KG1 (cell line): ENCODE data around the gene SLK.

Experiments
- DNase-seq: peaks from one replicate; lab custom pipeline; 2025; lab: John Stamatoyannopoulos, UW

Gene SLK

DNA sequence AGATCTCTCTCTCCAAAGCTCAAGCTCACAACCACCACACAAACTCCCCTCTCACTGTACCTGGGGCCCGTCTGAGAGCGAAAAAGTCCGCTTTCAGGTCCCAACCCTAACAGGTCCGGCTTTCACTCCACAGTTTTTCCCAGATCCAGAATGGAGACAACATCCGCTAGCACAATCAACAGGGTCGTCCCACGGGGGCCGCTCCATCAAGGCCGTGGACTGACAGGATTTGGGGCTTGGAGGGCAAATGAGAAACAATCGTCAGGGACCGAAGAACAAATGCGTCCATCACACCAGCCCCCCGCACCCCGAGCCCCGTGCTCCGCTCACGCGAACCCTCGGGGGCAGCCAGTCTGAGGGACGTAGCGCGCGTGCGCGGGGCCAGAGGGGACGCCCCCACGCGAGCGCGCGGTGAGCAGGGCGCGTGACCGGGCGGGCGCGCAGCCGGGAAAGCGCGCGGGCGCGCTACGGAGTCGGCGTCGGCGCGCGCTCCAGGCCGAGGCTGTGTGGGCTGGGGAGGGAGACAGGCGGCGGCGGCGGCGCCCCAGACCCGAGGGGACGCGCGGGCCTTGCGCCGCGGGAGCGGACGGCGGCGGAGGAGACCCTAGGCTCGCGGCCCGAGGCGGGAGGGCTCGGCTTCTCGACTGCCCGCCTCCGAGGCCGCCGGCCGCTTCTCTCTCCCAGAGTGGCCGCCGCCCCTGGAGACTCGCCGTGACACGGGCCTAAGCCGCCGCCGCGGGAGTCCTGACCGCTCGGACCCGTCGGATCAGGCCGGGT is at the start of gene SLK:
Gene SLK (plus strand): TSS at position 470 of the 777 bp plus-strand sequence. CDS start 606 bp downstream, outside the sequence.
- peak; percentile 81 for DNase-seq

- no peak for DNase-seq
Measured at GRCh38 chr10:103917302-103918052, 49.5 kb upstream of the SLK start.

DNA sequence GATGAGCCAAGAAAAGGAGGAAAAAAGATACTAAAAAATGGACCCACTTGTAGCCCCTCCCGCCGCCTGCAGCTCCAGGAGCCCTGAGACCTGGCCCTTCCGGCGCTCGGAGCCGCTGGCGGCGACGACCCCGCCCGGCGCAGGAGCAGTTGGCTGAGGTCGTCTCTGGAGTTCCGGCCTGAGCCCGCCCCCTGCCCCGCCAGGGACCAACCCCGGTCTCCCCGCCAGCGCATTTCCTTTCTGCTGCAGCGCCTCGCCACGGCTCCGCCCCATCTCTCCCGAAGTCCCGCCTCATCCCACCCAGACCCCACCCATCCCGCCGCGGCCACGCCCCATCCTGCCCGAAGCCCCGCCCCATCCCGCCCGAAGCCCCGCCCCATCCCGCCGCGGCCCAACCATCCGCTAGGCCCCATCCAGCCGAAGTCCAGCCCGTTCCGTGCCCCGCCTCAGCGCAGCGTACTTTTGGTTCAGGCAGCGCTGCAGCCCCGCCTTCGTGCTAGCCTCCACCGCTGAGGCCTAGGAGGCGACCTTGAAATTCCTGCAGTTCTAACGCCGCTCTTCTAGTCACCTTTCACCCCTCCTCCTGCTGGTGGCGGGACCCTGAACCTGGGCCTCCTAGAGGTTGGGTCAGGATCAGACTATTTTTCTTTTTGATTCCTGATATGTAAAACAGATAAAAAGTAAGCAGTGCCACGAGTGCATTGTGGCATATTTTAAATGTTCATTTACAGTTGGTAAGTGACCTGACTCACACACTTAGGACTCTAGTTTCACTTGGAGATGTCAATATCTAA is 48.7 kb upstream of the SLK start, which contains the start of gene STN1:
Gene STN1 (minus strand): TSS at position 132 of the 794 bp plus-strand sequence. CDS start 590 bp downstream, outside the sequence.
- DNase-seq: peak; percentile 92

GRCh38 chr10:103919648-103920025 is 47.3 kb upstream of the SLK start:
- no peak for DNase-seq

- DNase-seq: no peak
Measured at GRCh38 chr10:103921248-103921647, 45.7 kb upstream of the SLK start.

DNA sequence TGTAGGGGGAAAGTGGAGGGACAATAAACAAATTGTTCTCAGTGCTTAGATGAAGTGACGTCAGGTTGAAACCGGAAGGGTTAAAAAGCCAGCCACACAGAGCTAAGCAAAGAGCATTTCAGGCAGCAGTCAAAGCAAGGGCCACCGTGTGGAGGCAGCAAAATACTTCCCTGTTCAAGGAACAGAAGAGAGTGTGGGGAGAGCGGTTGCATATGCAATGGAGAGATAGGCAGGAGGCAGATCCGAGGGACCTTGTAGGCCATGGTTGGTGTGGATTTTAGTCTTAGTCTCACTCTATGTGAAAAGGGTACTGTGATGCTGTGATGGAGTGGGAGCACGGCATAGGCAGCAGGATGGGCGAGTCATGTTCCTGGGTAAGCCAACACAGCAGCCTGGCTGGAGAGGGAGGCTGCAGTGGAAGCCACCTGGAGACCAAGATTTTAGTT is 45.2 kb upstream of the SLK start:
- DNase-seq: no peak

GRCh38 chr10:103922659-103923058 is 44.3 kb upstream of the SLK start:
- no peak for DNase-seq

DNA sequence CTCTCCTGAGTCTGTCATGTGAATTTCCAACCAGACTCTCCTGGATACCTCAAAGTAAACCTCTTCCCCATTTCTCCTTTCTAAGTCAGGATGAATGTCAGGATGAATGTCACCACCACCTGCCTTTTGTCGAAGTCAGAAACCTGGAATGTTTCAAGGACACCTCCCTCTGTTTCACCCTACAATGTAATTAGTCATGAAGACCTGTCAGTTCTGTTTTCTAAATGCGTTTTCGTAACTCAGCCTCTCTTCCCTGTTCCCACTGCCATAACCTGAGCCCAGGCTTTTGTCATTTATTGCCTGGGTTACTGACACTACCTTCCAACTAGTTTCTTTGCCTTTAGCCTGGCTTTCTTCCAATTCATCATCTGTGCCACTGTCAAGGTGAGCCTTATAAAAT is 43.4 kb upstream of the SLK start:
- no peak for DNase-seq

DNA sequence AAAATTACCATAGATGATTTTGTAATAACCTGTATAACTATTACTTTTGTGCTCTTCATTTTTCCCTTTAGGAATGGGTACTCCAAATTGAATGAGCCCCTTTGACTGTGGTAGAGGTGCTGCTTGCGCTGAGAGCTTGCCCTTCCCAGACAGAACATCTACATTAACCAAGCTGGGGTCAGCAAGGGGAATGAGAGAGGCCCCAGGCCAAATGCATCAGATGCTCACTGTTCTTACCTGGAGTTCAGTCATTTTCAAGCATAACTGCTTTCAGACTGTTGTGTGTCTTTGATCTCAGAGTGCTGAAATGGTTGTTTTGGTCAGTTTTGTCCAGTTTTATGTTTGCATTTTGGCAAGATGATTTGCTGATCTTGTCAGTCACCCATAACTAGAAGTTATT is 41.3 kb upstream of the SLK start:
- DNase-seq: no peak

DNA sequence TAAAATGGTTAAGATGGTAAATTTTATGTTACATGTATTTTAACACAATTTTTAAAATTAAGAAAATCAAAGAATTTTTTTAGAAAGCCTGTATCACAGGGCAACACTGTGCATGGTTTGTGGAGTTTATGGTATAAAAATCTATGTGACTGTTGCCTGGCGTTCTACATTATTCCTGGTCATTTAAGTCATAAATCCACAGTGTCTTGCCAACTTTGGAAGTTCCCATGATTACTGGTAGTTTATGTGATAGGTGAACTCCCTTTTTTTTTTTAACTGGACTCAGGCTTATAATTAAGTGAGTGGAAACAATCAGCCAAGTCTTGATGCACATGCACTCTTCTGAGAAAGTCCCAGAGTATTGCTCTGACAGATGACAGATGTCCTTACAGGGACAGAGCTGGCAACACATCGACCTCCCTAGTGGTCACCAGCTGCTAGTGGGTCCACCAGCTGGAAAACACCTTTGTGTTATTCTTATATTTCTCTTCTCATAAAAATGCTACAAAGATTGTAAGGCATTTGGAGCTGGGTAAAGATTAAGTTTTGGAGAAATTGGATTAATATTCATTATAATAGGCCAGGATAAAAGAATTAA is 40.1 kb upstream of the SLK start:
- no peak for DNase-seq

DNA sequence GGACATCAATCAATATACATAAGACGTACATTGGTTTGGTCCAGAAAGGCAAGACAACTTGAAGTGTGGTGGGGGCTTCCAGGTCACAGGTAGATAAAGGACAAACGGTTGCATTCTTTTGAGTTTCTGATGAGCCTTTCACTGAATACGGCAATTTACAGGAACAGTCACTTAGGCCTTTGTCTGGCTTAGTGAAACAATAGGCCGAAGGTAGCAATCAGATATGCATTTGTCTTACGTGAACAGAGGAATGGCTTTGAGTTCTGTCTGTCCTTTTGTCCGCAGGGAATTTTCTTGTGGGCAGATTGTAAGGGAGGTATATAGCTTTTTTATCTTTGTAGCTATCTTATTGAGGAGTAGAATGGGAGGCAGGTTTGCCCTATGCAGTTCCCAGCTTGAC is 38.2 kb upstream of the SLK start:
- no peak for DNase-seq

GRCh38 chr10:103929381-103929921 is 37.5 kb upstream of the SLK start:
- no peak for DNase-seq

- DNase-seq: no peak
Measured at GRCh38 chr10:103930449-103930848, 36.5 kb upstream of the SLK start.

DNA sequence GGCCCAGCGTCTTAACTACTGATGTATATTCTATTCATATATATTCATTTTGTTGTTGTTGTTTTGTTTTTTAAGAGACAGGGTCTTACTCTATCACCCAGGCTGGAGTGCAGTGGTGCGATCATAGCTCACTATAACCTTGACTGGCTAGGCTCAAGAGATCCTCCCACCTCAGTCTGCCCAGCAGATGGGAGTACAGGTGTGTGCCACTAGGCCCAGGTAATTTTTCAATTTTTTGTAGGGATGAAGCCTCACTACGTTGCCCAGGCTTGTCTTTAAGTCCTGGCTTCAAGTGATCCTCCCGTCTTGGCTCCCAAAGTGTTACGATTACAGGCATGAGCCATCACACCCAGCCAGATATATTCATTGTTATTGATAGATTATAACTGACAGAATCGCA is 36.1 kb upstream of the SLK start:
- DNase-seq: no peak

GRCh38 chr10:103931603-103932002 is 35.3 kb upstream of the SLK start:
- DNase-seq: no peak

DNA sequence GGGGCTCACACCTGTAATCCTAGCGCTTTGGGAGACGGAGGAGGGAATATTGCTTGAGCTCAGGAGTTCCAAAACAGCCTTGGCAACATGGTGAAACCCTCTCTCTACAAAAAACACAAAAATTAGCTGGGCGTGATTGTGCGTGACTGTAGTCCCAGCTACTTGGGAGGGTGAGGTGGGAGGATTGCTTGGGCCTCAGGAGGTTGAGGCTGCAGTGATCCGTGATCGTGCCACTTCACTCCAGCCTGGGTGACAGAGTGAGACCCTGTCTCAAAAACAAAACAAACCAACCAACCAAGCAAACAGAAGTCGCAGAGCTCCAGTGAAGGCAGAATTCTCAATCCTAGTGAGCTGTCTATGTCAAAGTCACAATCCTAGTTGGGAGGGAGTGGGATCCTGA is 34.7 kb upstream of the SLK start:
- no peak for DNase-seq

DNA sequence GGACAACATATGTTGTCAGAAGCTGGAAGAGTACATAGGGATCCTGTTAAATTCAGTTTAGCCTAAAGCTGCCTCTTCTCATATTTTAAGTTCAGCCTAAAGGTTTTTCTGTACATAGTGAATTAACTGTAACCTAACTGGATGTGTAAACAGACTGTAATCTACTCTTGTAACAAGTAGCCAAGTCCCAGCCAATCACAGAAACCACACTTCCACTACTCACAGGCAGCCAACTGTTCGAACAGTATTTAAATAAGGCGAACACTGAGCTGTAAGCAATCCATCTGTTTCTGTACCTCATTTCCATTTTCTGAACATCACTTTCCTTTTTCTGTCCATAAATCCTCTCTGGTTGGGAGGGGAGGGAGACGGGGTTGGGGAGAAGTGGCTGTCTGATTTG is 34.0 kb upstream of the SLK start:
- no peak for DNase-seq

DNA sequence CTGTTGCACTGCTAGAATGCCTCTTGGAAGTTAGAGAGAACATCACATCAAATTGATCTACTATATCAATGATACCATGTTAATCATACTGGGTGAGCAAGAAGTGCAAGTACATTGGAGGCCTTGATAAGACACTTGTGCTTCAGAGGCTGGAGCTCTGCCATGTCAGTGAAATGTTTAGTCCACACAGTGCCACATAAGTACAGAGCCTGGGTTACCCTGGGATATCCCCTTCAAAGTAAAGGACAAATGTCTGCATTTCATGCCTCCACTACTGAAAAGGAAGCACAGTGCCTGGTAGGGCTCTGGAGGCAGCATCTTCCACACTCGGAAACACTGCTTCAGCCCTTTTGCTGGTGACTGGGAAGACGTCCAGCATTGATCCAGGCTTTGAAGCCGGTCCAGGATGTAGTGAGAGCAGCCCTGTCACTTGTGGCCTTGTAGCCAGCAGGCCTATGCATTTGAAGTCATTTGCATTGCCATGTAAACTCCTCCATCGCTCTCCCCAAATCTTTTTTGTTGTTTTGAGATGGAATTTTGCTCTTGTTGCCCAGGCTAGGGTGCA is 33.3 kb upstream of the SLK start:
- no peak for DNase-seq

DNA sequence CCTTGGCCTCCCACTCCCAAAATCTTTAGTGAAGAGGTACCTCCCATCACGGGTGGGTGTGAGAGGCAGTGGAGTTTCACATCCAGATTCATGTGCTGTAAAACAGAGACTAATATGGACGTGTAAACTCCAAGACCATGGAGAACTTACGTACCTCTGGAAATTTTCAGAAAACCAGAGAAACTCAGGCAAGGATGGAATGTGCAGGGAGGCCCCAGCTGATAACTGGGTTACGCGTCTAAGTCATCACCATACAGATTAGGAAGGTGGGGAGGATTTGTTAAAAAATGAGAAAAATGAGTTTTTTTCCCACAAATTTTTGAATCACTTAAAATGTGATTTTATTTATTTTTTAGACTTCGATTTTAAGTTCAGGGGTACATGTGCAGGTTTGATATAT is 32.6 kb upstream of the SLK start:
- no peak for DNase-seq

GRCh38 chr10:103936022-103936421 is 30.9 kb upstream of the SLK start:
- no peak for DNase-seq

- no peak for DNase-seq
Measured at GRCh38 chr10:103939522-103939921, 27.4 kb upstream of the SLK start.
